Measurements from ENCODE around the gene RBPMS2. TPM values are rescaled to one million over a fixed set of nuclear protein-coding genes. Genes with fewer than 3 reads are reported as not detected.
A peak's percentile ranks its signal among the peaks of the same experiment; 100 is the strongest.

Gene RBPMS2
- total RNA-seq, 1 donor from 2014 or later, result not detected

- peak; percentile 72 for DNase-seq (ENCODE audit: low read depth)
Measured at GRCh38 chr15:64731012-64731804, 44.2 kb downstream of the RBPMS2 start.

- DNase-seq (ENCODE audit: low read depth), result no peak
Measured at GRCh38 chr15:64730151-64730550, 45.2 kb downstream of the RBPMS2 start.

- DNase-seq (ENCODE audit: low read depth), result no peak
Measured at GRCh38 chr15:64720188-64720587, 55.2 kb downstream of the RBPMS2 start.

GRCh38 chr15:64717735-64718495 lies 57.5 kb downstream of the RBPMS2 start:
- DNase-seq (ENCODE audit: low read depth), result no peak

GRCh38 chr15:64717130-64717529 lies 58.3 kb downstream of the RBPMS2 start:
- no peak for DNase-seq (ENCODE audit: low read depth)

- no peak for DNase-seq (ENCODE audit: low read depth)
Measured at GRCh38 chr15:64716452-64716851, 58.9 kb downstream of the RBPMS2 start.

- DNase-seq (ENCODE audit: low read depth), result no peak
Measured at GRCh38 chr15:64713592-64713991, 61.8 kb downstream of the RBPMS2 start.

GRCh38 chr15:64712353-64712752 lies 63.0 kb downstream of the RBPMS2 start:
- DNase-seq (ENCODE audit: low read depth), result no peak

- DNase-seq (ENCODE audit: low read depth), result no peak
Measured at GRCh38 chr15:64710676-64711428, 64.5 kb downstream of the RBPMS2 start.

- DNase-seq (ENCODE audit: low read depth), result no peak
Measured at GRCh38 chr15:64706011-64706911, 69.1 kb downstream of the RBPMS2 start.

- DNase-seq (ENCODE audit: low read depth), result no peak
Measured at GRCh38 chr15:64705006-64705405, 70.4 kb downstream of the RBPMS2 start.

GRCh38 chr15:64703632-64703959 lies 71.8 kb downstream of the RBPMS2 start:
- no peak for DNase-seq (ENCODE audit: low read depth)

GRCh38 chr15:64702816-64703631 lies 72.4 kb downstream of the RBPMS2 start:
- DNase-seq (ENCODE audit: low read depth), result peak; percentile 96

- no peak for DNase-seq (ENCODE audit: low read depth)
Measured at GRCh38 chr15:64701482-64702184, 73.8 kb downstream of the RBPMS2 start.

GRCh38 chr15:64701051-64701450 lies 74.3 kb downstream of the RBPMS2 start:
- DNase-seq (ENCODE audit: low read depth), result no peak

GRCh38 chr15:64699751-64700388 lies 75.5 kb downstream of the RBPMS2 start:
- DNase-seq (ENCODE audit: low read depth), result peak; percentile 89

- no peak for DNase-seq (ENCODE audit: low read depth)
Measured at GRCh38 chr15:64698823-64699222, 76.6 kb downstream of the RBPMS2 start.

- DNase-seq (ENCODE audit: low read depth), result no peak
Measured at GRCh38 chr15:64697911-64698369, 77.4 kb downstream of the RBPMS2 start.

- no peak for DNase-seq (ENCODE audit: low read depth)
Measured at GRCh38 chr15:64696481-64696880, 78.9 kb downstream of the RBPMS2 start.
